Measurements from ENCODE around the gene IL27RA. TPM values are rescaled to one million over a fixed set of nuclear protein-coding genes. Genes with fewer than 3 reads are reported as not detected.
A peak's percentile ranks its signal among the peaks of the same experiment; 100 is the strongest.

IL27RA gene
- total RNA-seq, 2 donors from 2014 or later, result 1.9 to 3.6 TPM

- intact Hi-C loops (cut with DNase I, micrococcal nuclease), result loop anchor here (10.0 kb wide), 2 partner anchors 199 to 479 kb away; partner anchors contain the start of gene NANOS3 (in 1 of the 2)
- DNase-seq (peak in 1 of 2 donors; percentile 85), ATAC-seq (peak; percentile 28)
Measured at GRCh38 chr19:14073261-14073924, 41.8 kb downstream of the IL27RA start.

- ATAC-seq (peak; percentile 59), DNase-seq (peak; percentile 77 to 81)
- intact Hi-C loops (cut with DNase I, micrococcal nuclease), result loop anchor here (2.0 to 10.0 kb wide), 3 partner anchors 193 to 479 kb away; partner anchors contain the start of gene NANOS3 (in 1 of the 2)
Measured at GRCh38 chr19:14073925-14074838, 42.6 kb downstream of the IL27RA start.

GRCh38 chr19:14078411-14078810 lies 46.8 kb downstream of the IL27RA start:
- DNase-seq (no peak), ATAC-seq (no peak)
- intact Hi-C loops (cut with DNase I, micrococcal nuclease), result loop anchor here (10.0 kb wide), 2 partner anchors 204 to 484 kb away; partner anchors contain the start of gene NANOS3 (in 1 of the 2)

DNA sequence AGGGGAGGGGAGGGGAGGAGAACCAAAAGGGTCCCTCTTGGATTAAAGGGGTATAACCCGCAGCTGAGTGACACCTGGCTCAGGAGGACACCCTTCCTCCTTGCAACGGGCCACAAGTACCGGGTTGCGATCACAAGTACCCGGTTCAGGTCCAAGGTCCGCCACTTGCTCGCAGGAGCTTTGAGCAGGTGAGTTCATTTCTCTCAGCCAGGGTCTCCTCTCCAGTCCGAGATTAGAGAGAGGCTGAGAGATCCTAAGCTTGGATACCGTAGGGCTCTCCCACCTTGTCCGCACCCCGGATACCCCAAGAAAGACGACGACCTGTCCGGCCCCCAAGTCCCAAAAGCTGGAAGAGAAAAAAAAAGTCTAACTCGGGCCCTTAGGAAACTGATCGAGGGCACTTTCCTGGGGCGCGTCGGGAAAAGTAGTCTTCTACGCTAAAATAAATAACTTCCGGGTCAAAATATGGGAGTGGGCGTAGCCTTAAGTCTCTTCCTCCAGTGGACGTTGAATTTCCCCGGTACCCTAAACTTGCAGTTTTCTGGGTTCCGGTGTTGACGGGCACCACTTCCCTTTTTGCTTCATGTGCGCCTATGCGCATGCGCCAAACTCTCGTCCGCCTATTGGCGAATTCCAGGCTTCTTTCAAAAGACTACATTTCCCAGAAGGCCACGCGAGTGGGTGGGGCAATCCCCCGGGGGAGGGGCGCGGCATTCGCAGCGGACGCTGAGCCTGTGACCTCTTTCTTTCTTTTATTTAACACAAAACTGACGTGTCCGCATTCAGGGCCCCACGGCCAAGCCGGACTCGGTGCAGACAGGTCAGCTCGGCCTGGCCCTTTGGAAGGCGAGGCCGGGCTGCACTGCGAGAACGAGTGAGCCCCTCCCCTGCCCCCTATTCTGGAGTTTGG lies 49.6 kb downstream of the IL27RA start:
- DNase-seq (peak; percentile 99), ATAC-seq (peak; percentile 81)
- intact Hi-C loops (cut with DNase I, micrococcal nuclease), result no loop called here

GRCh38 chr19:14081797-14082674 lies 50.5 kb downstream of the IL27RA start:
- DNase-seq, result peak; percentile 70
- ATAC-seq, result peak; percentile 28
- intact Hi-C loops (cut with DNase I, micrococcal nuclease), result no loop called here

- no peak for DNase-seq
- ATAC-seq, result peak; percentile 20
- intact Hi-C loops (cut with DNase I, micrococcal nuclease), result no loop called here
Measured at GRCh38 chr19:14082675-14082960, 51.1 kb downstream of the IL27RA start.

GRCh38 chr19:14085309-14085995 lies 53.9 kb downstream of the IL27RA start, which contains the start of gene C19orf67:
Gene C19orf67 (minus strand): TSS chr19:14085783. CDS start chr19:14085627, 156 bp downstream.
- intact Hi-C loops (cut with DNase I, micrococcal nuclease), result no loop called here
- DNase-seq (peak in 1 of 2 donors; percentile 51), ATAC-seq (no peak)

- DNase-seq, result no peak
- intact Hi-C loops (cut with DNase I, micrococcal nuclease), result no loop called here
- no peak for ATAC-seq
Measured at GRCh38 chr19:14086098-14086497, 54.5 kb downstream of the IL27RA start.

DNA sequence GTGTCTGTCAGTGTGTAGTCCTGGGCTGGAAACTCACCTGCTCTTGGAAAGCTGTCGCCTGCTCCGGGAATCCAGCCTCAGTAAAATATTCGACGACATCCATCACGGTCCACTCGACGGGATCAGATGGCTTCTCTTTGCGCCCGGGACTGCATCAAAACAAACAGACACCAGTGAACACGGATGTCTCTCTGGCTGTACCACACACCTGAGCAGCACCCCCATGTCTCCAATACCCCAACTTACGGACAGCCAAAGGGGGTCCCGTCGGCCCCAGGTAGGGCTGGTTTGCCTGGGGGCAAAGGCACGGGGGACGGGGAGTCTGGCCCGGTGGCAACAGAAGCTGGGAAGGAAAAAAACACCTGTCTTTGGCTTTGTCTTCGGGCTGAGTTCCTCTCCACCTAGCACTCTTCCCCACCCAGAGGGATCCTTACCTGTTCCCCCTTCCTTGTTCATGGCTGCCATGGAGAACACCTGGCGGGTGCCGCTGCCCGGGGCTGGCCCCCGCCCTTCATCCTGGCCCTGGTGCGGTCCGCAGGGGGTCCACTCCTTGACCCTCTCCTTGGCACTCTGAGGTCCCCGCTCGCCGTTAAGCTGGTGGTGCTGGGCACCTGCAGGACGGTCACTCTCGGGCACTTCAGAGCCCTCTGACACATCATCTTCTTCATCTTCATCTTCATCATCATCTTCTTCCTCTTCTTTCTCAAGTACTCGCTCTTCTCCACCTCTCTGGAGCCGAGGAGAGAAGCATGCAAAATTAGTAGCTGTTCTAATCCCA lies 57.3 kb downstream of the IL27RA start:
- intact Hi-C loops (cut with DNase I, micrococcal nuclease), result no loop called here
- no peak for DNase-seq
- no peak for ATAC-seq

DNA sequence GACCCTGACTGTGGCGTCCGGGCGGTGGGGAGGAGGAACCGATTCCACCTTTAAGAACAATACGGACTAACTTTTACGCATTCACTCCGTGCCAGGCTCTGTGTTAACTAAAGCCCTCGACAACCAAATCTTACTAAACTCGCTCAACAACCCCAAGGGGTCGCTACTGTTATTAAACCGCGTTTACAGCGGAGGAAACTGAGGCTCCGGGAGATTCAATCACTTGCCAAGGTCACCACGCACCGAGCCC lies 57.8 kb downstream of the IL27RA start:
- no peak for DNase-seq
- intact Hi-C loops (cut with DNase I, micrococcal nuclease), result no loop called here

DNA sequence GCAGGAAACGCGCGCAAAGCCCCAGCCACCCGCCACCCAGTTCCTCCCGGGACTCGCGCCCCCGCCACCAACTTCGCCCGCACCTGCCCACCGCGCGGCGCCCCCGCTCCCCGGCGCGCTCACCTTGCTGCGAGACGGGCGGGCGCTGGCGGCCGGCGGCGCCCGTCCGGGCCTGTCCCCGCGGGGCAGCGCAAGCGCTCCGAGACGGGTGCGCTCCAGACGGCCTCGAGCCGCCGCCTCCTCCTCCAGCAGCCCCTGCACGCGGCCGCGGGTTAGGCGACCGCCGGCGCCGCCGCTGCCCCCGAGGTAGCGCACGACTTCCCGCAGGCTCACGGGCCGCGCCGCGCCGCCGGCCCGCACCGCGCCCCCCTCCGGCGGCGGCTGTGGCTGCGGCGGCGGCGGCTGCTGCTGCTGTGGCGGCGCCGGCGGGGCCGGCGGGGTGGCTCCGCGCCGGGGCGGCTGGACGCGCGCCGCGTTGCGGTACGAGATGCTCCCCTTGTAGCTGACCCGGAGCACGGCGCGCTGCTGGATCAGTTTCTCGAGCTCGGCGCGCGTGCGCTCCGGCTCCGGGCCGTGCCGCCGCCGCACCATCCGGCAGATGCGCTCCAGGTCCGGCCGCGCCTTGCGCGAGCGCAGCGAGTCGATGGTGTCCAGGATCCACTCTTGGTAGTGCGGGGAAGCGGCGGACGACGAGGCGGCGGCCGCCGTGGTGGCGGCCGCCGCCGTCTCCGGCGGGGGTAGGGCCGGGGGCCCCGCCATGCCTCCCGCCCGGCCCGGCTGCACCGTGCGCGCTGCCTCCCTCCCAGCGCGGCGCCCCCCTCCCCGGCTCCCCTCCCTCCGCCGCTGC lies 58.3 kb downstream of the IL27RA start:
- peak in 1 of 2 donors; percentile 70 for DNase-seq
- intact Hi-C loops (cut with DNase I, micrococcal nuclease), result no loop called here
- ATAC-seq, result peak; percentile 6

More for the DNA sequence above, 57.8 kb downstream of the IL27RA start:
- ATAC-seq, result no peak

DNA sequence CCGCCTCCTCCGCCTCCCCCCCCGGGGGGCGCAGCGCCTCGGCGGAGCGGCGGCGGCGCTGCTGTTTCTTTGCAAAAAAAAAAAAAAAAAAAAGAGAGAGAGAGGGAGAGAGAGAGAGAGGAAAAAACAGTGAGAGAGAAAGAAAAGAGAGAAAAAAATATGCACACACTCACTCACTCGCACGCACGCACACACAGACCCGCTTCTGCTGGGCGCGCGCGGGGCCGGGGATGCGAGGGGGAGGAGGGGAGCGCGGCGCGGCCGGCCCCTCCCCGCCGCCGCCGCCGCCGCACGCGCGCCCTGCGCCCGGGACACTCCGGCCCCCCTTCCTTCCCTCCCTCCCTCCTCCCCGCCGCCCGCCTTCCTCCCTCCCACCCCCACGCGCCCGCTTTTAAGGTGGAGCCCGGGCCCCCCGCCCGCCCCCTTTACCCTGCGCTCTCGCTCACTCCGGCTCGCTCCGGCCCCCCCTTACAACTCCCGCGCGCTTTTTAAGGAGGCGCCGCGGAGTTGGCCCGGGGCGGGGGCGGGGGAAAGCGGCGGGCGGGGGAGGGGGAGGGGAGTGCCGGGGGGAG lies 59.0 kb downstream of the IL27RA start, which contains the start of gene SAMD1:
Gene SAMD1, minus strand, starts transcription at position 243 of the 572 bp plus-strand sequence.
- intact Hi-C loops (cut with DNase I, micrococcal nuclease), result no loop called here

GRCh38 chr19:14091081-14091812 lies 59.7 kb downstream of the IL27RA start:
- DNase-seq, result peak; percentile 84 to 89
- intact Hi-C loops (cut with DNase I, micrococcal nuclease), result no loop called here
- peak; percentile 82 for ATAC-seq

More for the DNA sequence above, 59.0 kb downstream of the IL27RA start, which contains the start of gene SAMD1:
- DNase-seq (peak; percentile 91 to 93), ATAC-seq (peak; percentile 58)

DNA sequence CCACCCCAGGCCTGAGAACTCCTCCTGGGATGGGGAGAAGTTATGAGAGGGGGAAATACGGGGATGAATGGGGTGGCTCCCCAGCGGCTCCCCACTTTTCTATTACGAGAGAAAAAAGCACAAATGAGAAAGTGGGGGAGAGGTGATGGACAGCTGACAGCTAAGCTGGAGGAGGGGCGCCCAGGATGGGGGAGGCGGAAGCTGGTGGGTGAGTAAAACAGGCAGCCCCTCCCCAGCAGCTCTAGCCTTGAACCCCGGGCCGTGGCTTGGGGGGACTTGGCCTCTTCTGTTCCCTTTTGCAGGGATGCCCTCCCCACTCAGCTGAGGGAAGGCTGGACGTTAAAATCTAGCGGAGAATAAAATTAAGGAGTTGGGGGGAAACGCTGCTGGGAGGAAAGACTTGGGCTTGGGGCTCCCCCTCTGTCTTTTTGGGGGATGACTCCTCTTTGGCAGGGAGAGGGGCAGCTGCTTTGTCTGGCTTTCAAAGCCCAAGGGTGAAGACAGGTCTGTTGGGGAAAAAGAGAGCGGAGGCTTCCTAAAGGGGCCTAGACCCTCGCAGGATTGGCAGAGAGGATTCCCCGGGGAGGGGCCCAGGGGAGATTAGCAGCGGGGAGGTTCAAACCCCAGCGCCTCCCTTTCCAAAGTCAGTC lies 60.4 kb downstream of the IL27RA start:
- no peak for ATAC-seq
- DNase-seq, result peak in 1 of 2 donors; percentile 70
- intact Hi-C loops (cut with DNase I, micrococcal nuclease), result no loop called here

All from left colon (tissue), 2 donors.